PC-3 (cell line): Measurements from ENCODE around the gene MROH2A.

ENCODE experiments used
- EZH2 ChIP-seq: fragments of 300-600 bp; sonication (generic); IDR thresholded peaks from one replicate; pipeline ENCODE4 v1.6.1; 2017; ENCODE audit warnings: antibody characterized with exemption, mild to moderate bottlenecking, low read length; ENCODE audit not compliant: unreplicated experiment
- TF ChIP-seq, protein P1 (sequence below): fragments of 300-600 bp; sonication (generic); conservative IDR thresholded peaks from 2 replicates; pipeline ENCODE4 v1.5.1; 2017; ENCODE audit warnings: antibody characterized with exemption, low read depth, mild to moderate bottlenecking, low read length

- TF ChIP-seq, protein P1, sequence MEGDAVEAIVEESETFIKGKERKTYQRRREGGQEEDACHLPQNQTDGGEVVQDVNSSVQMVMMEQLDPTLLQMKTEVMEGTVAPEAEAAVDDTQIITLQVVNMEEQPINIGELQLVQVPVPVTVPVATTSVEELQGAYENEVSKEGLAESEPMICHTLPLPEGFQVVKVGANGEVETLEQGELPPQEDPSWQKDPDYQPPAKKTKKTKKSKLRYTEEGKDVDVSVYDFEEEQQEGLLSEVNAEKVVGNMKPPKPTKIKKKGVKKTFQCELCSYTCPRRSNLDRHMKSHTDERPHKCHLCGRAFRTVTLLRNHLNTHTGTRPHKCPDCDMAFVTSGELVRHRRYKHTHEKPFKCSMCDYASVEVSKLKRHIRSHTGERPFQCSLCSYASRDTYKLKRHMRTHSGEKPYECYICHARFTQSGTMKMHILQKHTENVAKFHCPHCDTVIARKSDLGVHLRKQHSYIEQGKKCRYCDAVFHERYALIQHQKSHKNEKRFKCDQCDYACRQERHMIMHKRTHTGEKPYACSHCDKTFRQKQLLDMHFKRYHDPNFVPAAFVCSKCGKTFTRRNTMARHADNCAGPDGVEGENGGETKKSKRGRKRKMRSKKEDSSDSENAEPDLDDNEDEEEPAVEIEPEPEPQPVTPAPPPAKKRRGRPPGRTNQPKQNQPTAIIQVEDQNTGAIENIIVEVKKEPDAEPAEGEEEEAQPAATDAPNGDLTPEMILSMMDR: no peak
- no peak for TF ChIP-seq EZH2
Observed at GRCh38 chr2:233831011-233831721, 53.0 kb downstream of the MROH2A start.
